Neural cell (in vitro differentiated cells): ENCODE data around the gene UPB1. TPM values are rescaled to one million over a fixed set of nuclear protein-coding genes. Genes with fewer than 3 reads are reported as not detected.

Source experiments
- H2AFZ ChIP-seq: fragments of 200-600, 300-800 bp; sonication (generic), shearing (Covaris generic); 2 replicates; pipeline ENCODE4 v1.6.0; 2014; ENCODE audit warnings: low read depth, mild to moderate bottlenecking, antibody characterized with exemption, low read length, moderate library complexity
- H3F3A ChIP-seq: fragments of 200-600 bp; shearing (Covaris generic); 2 replicates; pipeline ENCODE4 v1.6.1; 2016; ENCODE audit warnings: mild to moderate bottlenecking, moderate library complexity, mixed read lengths, antibody characterized with exemption, low read length; ENCODE audit not compliant: insufficient read depth, poor library complexity, severe bottlenecking
- H3K27ac ChIP-seq: fragments of 200-600, 300-800 bp; sonication (generic), shearing (Covaris generic); 2 replicates; pipeline ENCODE4 v1.5.1; 2014; ENCODE audit warnings: mild to moderate bottlenecking, low read length, moderate library complexity
- H3K27me3 ChIP-seq: fragments of 300-800, 200-600 bp; sonication (generic), shearing (Covaris generic); 2 replicates; pipeline ENCODE4 v1.6.0; 2014; ENCODE audit warnings: mild to moderate bottlenecking, low read depth, low read length, moderate library complexity; ENCODE audit not compliant: insufficient read depth
- H3K36me3 ChIP-seq: fragments of 300-800, 200-600 bp; sonication (generic), shearing (Covaris generic); 2 replicates; pipeline ENCODE4 v1.5.1; 2014; ENCODE audit warnings: mild to moderate bottlenecking, antibody characterized with exemption, low read length, moderate library complexity; ENCODE audit not compliant: insufficient read depth
- H3K4me2 ChIP-seq: fragments of 300-800, 200-600 bp; sonication (generic), shearing (Covaris generic); 2 replicates; pipeline ENCODE4 v1.6.0; 2014; ENCODE audit warnings: mild to moderate bottlenecking, low read length
- H3K4me3 ChIP-seq: fragments of 300-800, 200-600 bp; sonication (generic), shearing (Covaris generic); 2 replicates; pipeline ENCODE4 v1.5.1; 2014; ENCODE audit warnings: mild to moderate bottlenecking, low read length, moderate library complexity
- H3K79me2 ChIP-seq: fragments of 200-600 bp; shearing (Covaris generic); replicated peaks from 2 replicates; pipeline ENCODE4 v1.6.0; 2014; ENCODE audit warnings: mild to moderate bottlenecking, low read length, moderate library complexity; ENCODE audit not compliant: insufficient read depth
- H3K9ac ChIP-seq: fragments of 300-800, 200-600 bp; sonication (generic), shearing (Covaris generic); 2 replicates; pipeline ENCODE4 v1.6.1; 2016; ENCODE audit warnings: mild to moderate bottlenecking, low read length, mixed read lengths
- H3K9me2 ChIP-seq: fragments of 200-600 bp; shearing (Covaris generic); 2 replicates; pipeline ENCODE4 v1.6.1; 2016; ENCODE audit warnings: mild to moderate bottlenecking, low read length, mixed read lengths; ENCODE audit not compliant: insufficient read depth
- H3K9me3 ChIP-seq: fragments of 200-600, 300-800 bp; sonication (generic), shearing (Covaris generic); 2 replicates; pipeline ENCODE4 v1.6.1; 2016; ENCODE audit warnings: mild to moderate bottlenecking, mixed run types, low read length, moderate library complexity, mixed read lengths
- H4K20me1 ChIP-seq: fragments of 200-600 bp; shearing (Covaris generic); 2 replicates; pipeline ENCODE4 v1.6.1; 2016; ENCODE audit warnings: mild to moderate bottlenecking, mixed run types; ENCODE audit not compliant: insufficient read depth
- EP300 ChIP-seq: fragments of 450-650 bp; conservative IDR thresholded peaks from 2 replicates; pipeline ENCODE4 v1.6.1; 2014; ENCODE audit warnings: antibody characterized with exemption, mild to moderate bottlenecking, moderate library complexity; ENCODE audit not compliant: poor library complexity, severe bottlenecking
- EZH2 ChIP-seq: fragments of 200-600, 300-800 bp; shearing (Covaris generic), sonication (generic); IDR thresholded peaks from 2 replicates; pipeline ENCODE4 v1.6.1; 2014; ENCODE audit warnings: antibody characterized with exemption, low read length, borderline replicate concordance, mild to moderate bottlenecking; ENCODE audit not compliant: insufficient read depth, poor library complexity, severe bottlenecking
- MXI1 ChIP-seq: fragments of 450-650 bp; conservative IDR thresholded peaks from 2 replicates; pipeline ENCODE4 v1.6.1; 2014; ENCODE audit warnings: antibody characterized with exemption, mild to moderate bottlenecking; ENCODE audit not compliant: poor library complexity, severe bottlenecking
- POLR2AphosphoS5 ChIP-seq: IDR thresholded peaks from 2 replicates; pipeline ENCODE4 v1.6.1; 2012
- RAD21 ChIP-seq: fragments of 450-650 bp; conservative IDR thresholded peaks from 2 replicates; pipeline ENCODE4 v1.6.1; 2014; ENCODE audit warnings: antibody characterized with exemption, mild to moderate bottlenecking, moderate library complexity
- SMC3 ChIP-seq: fragments of 450-650 bp; conservative IDR thresholded peaks from 2 replicates; pipeline ENCODE4 v1.6.1; 2014; ENCODE audit warnings: antibody characterized with exemption, mild to moderate bottlenecking, moderate library complexity; ENCODE audit not compliant: poor library complexity
- TAF1 ChIP-seq: IDR thresholded peaks from 2 replicates; pipeline ENCODE4 v1.6.1; 2012; ENCODE audit warnings: low read depth
- polyA plus RNA-seq: library from polyadenylated mRNA; depleted of rRNA; stranded (reverse); fragments of >200 nt; gene quantifications from 2 replicates; pipeline ENCODE4 v1.2.3, GENCODE V29; 2014
- TF ChIP-seq, protein P1 (sequence below): IDR thresholded peaks from 2 replicates; pipeline ENCODE4 v1.6.1; 2012; ENCODE audit warnings: borderline replicate concordance
- TF ChIP-seq, protein P2 (sequence below): fragments of 450-650 bp; IDR thresholded peaks from 2 replicates; pipeline ENCODE4 v1.5.1; 2014; ENCODE audit warnings: antibody characterized with exemption, mild to moderate bottlenecking, moderate library complexity; ENCODE audit not compliant: poor library complexity, severe bottlenecking

UPB1 gene
- polyA plus RNA-seq, 1 donor from 2014 or later = 0.12 TPM

DNA sequence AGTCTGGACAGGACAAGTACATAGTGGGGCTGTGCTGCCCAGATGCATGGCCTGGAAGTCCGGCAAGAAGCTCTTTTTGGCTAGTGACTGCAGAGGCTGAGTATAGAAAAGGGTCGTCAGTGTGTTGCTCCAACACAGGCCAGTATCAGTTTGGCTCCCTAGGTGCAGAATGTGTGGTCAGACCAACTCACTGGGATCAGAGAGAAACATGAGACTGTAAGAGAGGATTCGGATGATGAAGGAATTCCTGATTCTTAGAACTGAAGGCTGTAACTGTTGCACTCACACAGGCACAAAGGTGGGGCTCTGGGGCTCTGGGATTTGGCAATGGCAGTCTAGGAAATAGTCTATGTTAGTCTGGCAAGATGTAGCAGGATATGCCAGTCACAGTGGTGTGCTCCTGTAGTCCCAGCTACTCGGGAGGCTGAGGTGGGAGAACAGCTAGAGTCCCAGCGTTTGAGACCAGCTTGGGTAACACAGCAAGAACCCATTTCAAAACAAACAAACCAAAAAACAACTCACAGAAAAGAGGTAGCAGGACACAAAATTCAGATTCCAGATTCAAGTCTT, 11.1 kb upstream of the UPB1 start:
- TF ChIP-seq POLR2AphosphoS5 = no peak
- TF ChIP-seq EZH2 = no peak
- TF ChIP-seq RAD21 = no peak
- TF ChIP-seq TAF1 = no peak
- no peak for TF ChIP-seq MXI1
- no peak for TF ChIP-seq SMC3
- no peak for TF ChIP-seq EP300
- TF ChIP-seq, protein P1, sequence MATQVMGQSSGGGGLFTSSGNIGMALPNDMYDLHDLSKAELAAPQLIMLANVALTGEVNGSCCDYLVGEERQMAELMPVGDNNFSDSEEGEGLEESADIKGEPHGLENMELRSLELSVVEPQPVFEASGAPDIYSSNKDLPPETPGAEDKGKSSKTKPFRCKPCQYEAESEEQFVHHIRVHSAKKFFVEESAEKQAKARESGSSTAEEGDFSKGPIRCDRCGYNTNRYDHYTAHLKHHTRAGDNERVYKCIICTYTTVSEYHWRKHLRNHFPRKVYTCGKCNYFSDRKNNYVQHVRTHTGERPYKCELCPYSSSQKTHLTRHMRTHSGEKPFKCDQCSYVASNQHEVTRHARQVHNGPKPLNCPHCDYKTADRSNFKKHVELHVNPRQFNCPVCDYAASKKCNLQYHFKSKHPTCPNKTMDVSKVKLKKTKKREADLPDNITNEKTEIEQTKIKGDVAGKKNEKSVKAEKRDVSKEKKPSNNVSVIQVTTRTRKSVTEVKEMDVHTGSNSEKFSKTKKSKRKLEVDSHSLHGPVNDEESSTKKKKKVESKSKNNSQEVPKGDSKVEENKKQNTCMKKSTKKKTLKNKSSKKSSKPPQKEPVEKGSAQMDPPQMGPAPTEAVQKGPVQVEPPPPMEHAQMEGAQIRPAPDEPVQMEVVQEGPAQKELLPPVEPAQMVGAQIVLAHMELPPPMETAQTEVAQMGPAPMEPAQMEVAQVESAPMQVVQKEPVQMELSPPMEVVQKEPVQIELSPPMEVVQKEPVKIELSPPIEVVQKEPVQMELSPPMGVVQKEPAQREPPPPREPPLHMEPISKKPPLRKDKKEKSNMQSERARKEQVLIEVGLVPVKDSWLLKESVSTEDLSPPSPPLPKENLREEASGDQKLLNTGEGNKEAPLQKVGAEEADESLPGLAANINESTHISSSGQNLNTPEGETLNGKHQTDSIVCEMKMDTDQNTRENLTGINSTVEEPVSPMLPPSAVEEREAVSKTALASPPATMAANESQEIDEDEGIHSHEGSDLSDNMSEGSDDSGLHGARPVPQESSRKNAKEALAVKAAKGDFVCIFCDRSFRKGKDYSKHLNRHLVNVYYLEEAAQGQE = no peak
- TF ChIP-seq, protein P2, sequence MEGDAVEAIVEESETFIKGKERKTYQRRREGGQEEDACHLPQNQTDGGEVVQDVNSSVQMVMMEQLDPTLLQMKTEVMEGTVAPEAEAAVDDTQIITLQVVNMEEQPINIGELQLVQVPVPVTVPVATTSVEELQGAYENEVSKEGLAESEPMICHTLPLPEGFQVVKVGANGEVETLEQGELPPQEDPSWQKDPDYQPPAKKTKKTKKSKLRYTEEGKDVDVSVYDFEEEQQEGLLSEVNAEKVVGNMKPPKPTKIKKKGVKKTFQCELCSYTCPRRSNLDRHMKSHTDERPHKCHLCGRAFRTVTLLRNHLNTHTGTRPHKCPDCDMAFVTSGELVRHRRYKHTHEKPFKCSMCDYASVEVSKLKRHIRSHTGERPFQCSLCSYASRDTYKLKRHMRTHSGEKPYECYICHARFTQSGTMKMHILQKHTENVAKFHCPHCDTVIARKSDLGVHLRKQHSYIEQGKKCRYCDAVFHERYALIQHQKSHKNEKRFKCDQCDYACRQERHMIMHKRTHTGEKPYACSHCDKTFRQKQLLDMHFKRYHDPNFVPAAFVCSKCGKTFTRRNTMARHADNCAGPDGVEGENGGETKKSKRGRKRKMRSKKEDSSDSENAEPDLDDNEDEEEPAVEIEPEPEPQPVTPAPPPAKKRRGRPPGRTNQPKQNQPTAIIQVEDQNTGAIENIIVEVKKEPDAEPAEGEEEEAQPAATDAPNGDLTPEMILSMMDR = no peak
- H3K4me2 ChIP-seq = no peak overlapping the region
- H3K9me2 ChIP-seq = no peaks in the 10 kb centered on the region
- no peaks in the 10 kb centered on the region for H4K20me1 ChIP-seq
- H3K79me2 ChIP-seq = no peaks in the 10 kb centered on the region
- H3K9me3 ChIP-seq = no peaks in the 10 kb centered on the region
- no peak overlapping the region for H3K9ac ChIP-seq
- no peak overlapping the region for H3K27ac ChIP-seq
- H3K4me3 ChIP-seq = no peak overlapping the region
- no peaks in the 10 kb centered on the region for H3F3A ChIP-seq
- H2AFZ ChIP-seq = no peak overlapping the region
- no peaks in the 10 kb centered on the region for H3K36me3 ChIP-seq
- no peaks in the 10 kb centered on the region for H3K27me3 ChIP-seq

DNA sequence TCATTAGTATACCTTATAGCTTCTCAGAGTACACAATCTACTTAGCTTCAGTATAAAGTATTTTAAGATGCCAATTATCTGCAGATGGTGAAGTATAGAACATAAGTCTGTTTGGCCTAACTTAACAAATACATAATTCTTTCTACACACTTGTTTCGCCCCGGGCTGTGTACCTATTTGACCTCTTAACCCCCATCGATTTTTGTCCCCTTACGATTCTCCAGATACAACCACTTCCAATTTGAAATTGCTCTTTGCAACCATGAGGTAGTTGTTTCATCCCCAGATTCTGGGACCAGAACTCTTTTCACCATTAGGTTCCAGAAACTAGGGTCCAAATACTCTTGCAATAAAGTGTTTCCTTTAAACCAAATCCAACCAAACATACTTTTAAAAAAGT, 10.0 kb upstream of the UPB1 start:
- H3K9ac ChIP-seq = no peak overlapping the region
- no peaks in the 10 kb centered on the region for H3F3A ChIP-seq
- no peaks in the 10 kb centered on the region for H3K9me2 ChIP-seq
- H3K27ac ChIP-seq = no peak overlapping the region
- no peaks in the 10 kb centered on the region for H3K9me3 ChIP-seq
- H3K27me3 ChIP-seq = no peaks in the 10 kb centered on the region
- no peak overlapping the region for H2AFZ ChIP-seq
- no peak overlapping the region for H3K4me3 ChIP-seq
- TF ChIP-seq, protein P1 = no peak
- TF ChIP-seq SMC3 = no peak
- no peak for TF ChIP-seq RAD21
- TF ChIP-seq, protein P2 = no peak
- no peak for TF ChIP-seq POLR2AphosphoS5
- TF ChIP-seq EP300 = no peak
- no peak for TF ChIP-seq EZH2
- TF ChIP-seq MXI1 = no peak
- no peak for TF ChIP-seq TAF1
- H3K79me2 ChIP-seq = no peaks in the 10 kb centered on the region
- H3K4me2 ChIP-seq = no peak overlapping the region
- no peaks in the 10 kb centered on the region for H3K36me3 ChIP-seq
- H4K20me1 ChIP-seq = no peaks in the 10 kb centered on the region
